ENCODE data around the gene GNPAT. TPM values are rescaled to one million over a fixed set of nuclear protein-coding genes. Genes with fewer than 3 reads are reported as not detected.

The GNPAT gene
- total and polyA plus RNA-seq, 4 donors: 14.7 to 32.0 (median 22.7) TPM

DNA sequence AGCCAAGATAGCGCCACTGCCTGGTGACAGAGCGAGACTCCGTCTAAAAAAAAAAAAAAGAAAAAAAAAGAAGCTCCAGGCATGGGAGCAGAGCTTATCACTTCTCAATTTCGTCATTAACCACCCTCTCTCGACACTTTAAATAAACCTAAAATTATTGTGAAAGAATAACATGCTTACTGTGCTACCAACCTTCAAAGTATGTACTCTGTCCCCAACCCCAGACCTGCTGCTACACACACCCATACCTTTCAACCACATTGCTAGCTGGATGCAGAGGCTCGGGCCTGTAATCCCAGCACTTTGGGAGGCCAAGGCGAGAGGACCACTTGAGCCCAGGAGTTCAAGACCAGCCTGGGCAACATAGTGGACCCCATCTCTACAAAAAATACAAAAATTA lies 38.7 kb downstream of the GNPAT start:
- Histone ChIP-seq H3K9ac (ENCODE audit: low read depth in 1 of 2, low read length in 2 of 2) (no peak overlapping the region), H3K4me3 (ENCODE audit: low read depth in 1 of 3, low read length in 3 of 3) (no peak overlapping the region), H3K27ac (ENCODE audit: low read depth in 1 of 2, low read length in 2 of 2) (no peak overlapping the region), H3K4me1 (ENCODE audit: control insufficient read depth in 4 of 4, insufficient read depth in 4 of 4, low read length in 3 of 4) (no peaks in the 10 kb centered on the region), H3K9me3 (ENCODE audit: control insufficient read depth in 4 of 4, low read length in 3 of 4) (no peaks in the 10 kb centered on the region), H3K36me3 (ENCODE audit: control insufficient read depth in 4 of 4, insufficient read depth in 3 of 4, low read depth in 1 of 4, low read length in 3 of 4) (peaks cover 6 to 24% (median 22%) of the 10 kb centered on the region in 4 donors), H3K27me3 (ENCODE audit: control insufficient read depth in 4 of 4, insufficient read depth in 4 of 4, low read length in 3 of 4) (no peaks in the 10 kb centered on the region)
- DNase-seq (ENCODE audit: low spot score): no peak
- TF ChIP-seq, protein P1, sequence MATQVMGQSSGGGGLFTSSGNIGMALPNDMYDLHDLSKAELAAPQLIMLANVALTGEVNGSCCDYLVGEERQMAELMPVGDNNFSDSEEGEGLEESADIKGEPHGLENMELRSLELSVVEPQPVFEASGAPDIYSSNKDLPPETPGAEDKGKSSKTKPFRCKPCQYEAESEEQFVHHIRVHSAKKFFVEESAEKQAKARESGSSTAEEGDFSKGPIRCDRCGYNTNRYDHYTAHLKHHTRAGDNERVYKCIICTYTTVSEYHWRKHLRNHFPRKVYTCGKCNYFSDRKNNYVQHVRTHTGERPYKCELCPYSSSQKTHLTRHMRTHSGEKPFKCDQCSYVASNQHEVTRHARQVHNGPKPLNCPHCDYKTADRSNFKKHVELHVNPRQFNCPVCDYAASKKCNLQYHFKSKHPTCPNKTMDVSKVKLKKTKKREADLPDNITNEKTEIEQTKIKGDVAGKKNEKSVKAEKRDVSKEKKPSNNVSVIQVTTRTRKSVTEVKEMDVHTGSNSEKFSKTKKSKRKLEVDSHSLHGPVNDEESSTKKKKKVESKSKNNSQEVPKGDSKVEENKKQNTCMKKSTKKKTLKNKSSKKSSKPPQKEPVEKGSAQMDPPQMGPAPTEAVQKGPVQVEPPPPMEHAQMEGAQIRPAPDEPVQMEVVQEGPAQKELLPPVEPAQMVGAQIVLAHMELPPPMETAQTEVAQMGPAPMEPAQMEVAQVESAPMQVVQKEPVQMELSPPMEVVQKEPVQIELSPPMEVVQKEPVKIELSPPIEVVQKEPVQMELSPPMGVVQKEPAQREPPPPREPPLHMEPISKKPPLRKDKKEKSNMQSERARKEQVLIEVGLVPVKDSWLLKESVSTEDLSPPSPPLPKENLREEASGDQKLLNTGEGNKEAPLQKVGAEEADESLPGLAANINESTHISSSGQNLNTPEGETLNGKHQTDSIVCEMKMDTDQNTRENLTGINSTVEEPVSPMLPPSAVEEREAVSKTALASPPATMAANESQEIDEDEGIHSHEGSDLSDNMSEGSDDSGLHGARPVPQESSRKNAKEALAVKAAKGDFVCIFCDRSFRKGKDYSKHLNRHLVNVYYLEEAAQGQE (IDR thresholded peaks at IDR 0.05): no peak
- TF ChIP-seq, protein P2, sequence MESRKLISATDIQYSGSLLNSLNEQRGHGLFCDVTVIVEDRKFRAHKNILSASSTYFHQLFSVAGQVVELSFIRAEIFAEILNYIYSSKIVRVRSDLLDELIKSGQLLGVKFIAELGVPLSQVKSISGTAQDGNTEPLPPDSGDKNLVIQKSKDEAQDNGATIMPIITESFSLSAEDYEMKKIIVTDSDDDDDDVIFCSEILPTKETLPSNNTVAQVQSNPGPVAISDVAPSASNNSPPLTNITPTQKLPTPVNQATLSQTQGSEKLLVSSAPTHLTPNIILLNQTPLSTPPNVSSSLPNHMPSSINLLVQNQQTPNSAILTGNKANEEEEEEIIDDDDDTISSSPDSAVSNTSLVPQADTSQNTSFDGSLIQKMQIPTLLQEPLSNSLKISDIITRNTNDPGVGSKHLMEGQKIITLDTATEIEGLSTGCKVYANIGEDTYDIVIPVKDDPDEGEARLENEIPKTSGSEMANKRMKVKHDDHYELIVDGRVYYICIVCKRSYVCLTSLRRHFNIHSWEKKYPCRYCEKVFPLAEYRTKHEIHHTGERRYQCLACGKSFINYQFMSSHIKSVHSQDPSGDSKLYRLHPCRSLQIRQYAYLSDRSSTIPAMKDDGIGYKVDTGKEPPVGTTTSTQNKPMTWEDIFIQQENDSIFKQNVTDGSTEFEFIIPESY (IDR thresholded peaks at IDR 0.05): no peak
- TF ChIP-seq RAD21 (IDR thresholded peaks at IDR 0.05) (no peak), HNF4G (IDR thresholded peaks at IDR 0.05) (no peak), GABPA (IDR thresholded peaks at IDR 0.05 in 1 of 2, conservative IDR thresholded peaks at IDR 0.05 in 1 of 2) (no peak), JUND (IDR thresholded peaks at IDR 0.05) (no peak), HNF4A (conservative IDR thresholded peaks at IDR 0.05) (no peak), NR2F2 (IDR thresholded peaks at IDR 0.05) (no peak), SP1 (IDR thresholded peaks at IDR 0.05) (no peak), FOXA2 (IDR thresholded peaks at IDR 0.05) (no peak), TAF1 (conservative IDR thresholded peaks at IDR 0.05) (no peak), YY1 (IDR thresholded peaks at IDR 0.05) (no peak), EGR1 (IDR thresholded peaks at IDR 0.05; ENCODE audit: low read depth in 2 of 2) (no peak), FOXA1 (IDR thresholded peaks at IDR 0.05) (no peak)
- TF ChIP-seq, protein P3, sequence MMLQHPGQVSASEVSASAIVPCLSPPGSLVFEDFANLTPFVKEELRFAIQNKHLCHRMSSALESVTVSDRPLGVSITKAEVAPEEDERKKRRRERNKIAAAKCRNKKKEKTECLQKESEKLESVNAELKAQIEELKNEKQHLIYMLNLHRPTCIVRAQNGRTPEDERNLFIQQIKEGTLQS (IDR thresholded peaks at IDR 0.05): no peak
- TF ChIP-seq, protein P4, sequence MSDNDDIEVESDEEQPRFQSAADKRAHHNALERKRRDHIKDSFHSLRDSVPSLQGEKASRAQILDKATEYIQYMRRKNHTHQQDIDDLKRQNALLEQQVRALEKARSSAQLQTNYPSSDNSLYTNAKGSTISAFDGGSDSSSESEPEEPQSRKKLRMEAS (IDR thresholded peaks at IDR 0.05): no peak
- 84% methylated on average over 7 of the region's 7 CpGs for WGBS

DNA sequence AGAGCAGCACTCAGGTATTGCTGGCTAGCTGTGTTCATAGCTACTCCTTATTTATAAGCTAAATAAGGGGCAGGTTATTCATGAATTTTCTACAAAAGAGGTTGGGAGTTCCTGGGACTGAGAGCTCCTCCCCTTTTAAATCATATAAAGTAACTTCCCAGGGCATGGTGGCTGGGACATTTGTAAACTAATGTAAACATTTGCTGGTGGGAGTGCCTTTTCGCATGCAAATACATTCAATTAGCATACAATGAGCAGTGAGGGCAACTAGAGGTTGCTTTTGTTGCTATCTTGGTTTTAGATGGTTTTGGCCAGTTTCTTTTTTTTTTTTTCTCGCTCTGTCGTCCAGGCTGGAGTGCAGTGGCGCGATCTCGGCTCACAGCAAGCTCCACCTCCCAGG lies 43.4 kb downstream of the GNPAT start:
- 94% methylated on average over 6 of the region's 6 CpGs for WGBS
- DNase-seq (ENCODE audit: low spot score): no peak
- H3K9me3 ChIP-seq (ENCODE audit: control insufficient read depth in 4 of 4, low read length in 3 of 4): no peaks in the 10 kb centered on the region
- no peak overlapping the region for H3K4me3 ChIP-seq (ENCODE audit: low read depth in 1 of 3, low read length in 3 of 3)
- H3K36me3 ChIP-seq (ENCODE audit: control insufficient read depth in 4 of 4, insufficient read depth in 3 of 4, low read depth in 1 of 4, low read length in 3 of 4): no peaks in the 10 kb centered on the region
- no peaks in the 10 kb centered on the region for H3K4me1 ChIP-seq (ENCODE audit: control insufficient read depth in 4 of 4, insufficient read depth in 4 of 4, low read length in 3 of 4)
- H3K27me3 ChIP-seq (ENCODE audit: control insufficient read depth in 4 of 4, insufficient read depth in 4 of 4, low read length in 3 of 4): no peaks in the 10 kb centered on the region
- H3K27ac ChIP-seq (ENCODE audit: low read depth in 1 of 2, low read length in 2 of 2): no peak overlapping the region
- no peak overlapping the region for H3K9ac ChIP-seq (ENCODE audit: low read depth in 1 of 2, low read length in 2 of 2)
- TF ChIP-seq RXRA (IDR thresholded peaks at IDR 0.05) (no peak), RAD21 (IDR thresholded peaks at IDR 0.05) (no peak), EGR1 (IDR thresholded peaks at IDR 0.05; ENCODE audit: low read depth in 2 of 2) (no peak), SP1 (IDR thresholded peaks at IDR 0.05) (no peak), FOXA2 (IDR thresholded peaks at IDR 0.05) (no peak), YY1 (IDR thresholded peaks at IDR 0.05) (no peak), HNF4G (IDR thresholded peaks at IDR 0.05) (no peak), GABPA (IDR thresholded peaks at IDR 0.05 in 1 of 2, conservative IDR thresholded peaks at IDR 0.05 in 1 of 2) (no peak), TAF1 (conservative IDR thresholded peaks at IDR 0.05) (no peak), JUND (IDR thresholded peaks at IDR 0.05) (no peak), HNF4A (conservative IDR thresholded peaks at IDR 0.05) (no peak), FOXA1 (IDR thresholded peaks at IDR 0.05) (no peak), NR2F2 (IDR thresholded peaks at IDR 0.05) (no peak)
- TF ChIP-seq, protein P1 (IDR thresholded peaks at IDR 0.05): no peak
- TF ChIP-seq, protein P4 (IDR thresholded peaks at IDR 0.05): no peak
- TF ChIP-seq, protein P5, sequence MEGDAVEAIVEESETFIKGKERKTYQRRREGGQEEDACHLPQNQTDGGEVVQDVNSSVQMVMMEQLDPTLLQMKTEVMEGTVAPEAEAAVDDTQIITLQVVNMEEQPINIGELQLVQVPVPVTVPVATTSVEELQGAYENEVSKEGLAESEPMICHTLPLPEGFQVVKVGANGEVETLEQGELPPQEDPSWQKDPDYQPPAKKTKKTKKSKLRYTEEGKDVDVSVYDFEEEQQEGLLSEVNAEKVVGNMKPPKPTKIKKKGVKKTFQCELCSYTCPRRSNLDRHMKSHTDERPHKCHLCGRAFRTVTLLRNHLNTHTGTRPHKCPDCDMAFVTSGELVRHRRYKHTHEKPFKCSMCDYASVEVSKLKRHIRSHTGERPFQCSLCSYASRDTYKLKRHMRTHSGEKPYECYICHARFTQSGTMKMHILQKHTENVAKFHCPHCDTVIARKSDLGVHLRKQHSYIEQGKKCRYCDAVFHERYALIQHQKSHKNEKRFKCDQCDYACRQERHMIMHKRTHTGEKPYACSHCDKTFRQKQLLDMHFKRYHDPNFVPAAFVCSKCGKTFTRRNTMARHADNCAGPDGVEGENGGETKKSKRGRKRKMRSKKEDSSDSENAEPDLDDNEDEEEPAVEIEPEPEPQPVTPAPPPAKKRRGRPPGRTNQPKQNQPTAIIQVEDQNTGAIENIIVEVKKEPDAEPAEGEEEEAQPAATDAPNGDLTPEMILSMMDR (IDR thresholded peaks at IDR 0.05; ENCODE audit: low read depth, low read length, missing input control): no peak
